ENCODE data around the gene CFLAR.

CFLAR gene

GRCh38 chr2:201090574-201090973 lies 25.4 kb upstream of the CFLAR start:
- TF ChIP-seq CTCF (conservative IDR thresholded peaks at IDR 0.05): no peak
- no peak overlapping the region for H3K27ac ChIP-seq

- TF ChIP-seq CTCF (conservative IDR thresholded peaks at IDR 0.05): no peak
- no peak overlapping the region for H3K27ac ChIP-seq
Observed at GRCh38 chr2:201093573-201093972, 22.4 kb upstream of the CFLAR start.

GRCh38 chr2:201100497-201100896 lies 15.5 kb upstream of the CFLAR start:
- TF ChIP-seq CTCF (conservative IDR thresholded peaks at IDR 0.05): no peak
- no peak overlapping the region for H3K27ac ChIP-seq

- TF ChIP-seq CTCF (conservative IDR thresholded peaks at IDR 0.05): no peak
- H3K27ac ChIP-seq: no peak overlapping the region
Observed at GRCh38 chr2:201105759-201106158, 10.2 kb upstream of the CFLAR start.

GRCh38 chr2:201107624-201108023 lies 8.3 kb upstream of the CFLAR start:
- no peak overlapping the region for H3K27ac ChIP-seq
- no peak for TF ChIP-seq CTCF (conservative IDR thresholded peaks at IDR 0.05)

GRCh38 chr2:201108341-201108740 lies 7.6 kb upstream of the CFLAR start:
- H3K27ac ChIP-seq: no peak overlapping the region
- no peak for TF ChIP-seq CTCF (conservative IDR thresholded peaks at IDR 0.05)

GRCh38 chr2:201109186-201109585 lies 6.8 kb upstream of the CFLAR start:
- no peak for TF ChIP-seq CTCF (conservative IDR thresholded peaks at IDR 0.05)
- H3K27ac ChIP-seq: no peak overlapping the region

- no peak for TF ChIP-seq CTCF (conservative IDR thresholded peaks at IDR 0.05)
- H3K27ac ChIP-seq: no peak overlapping the region
Observed at GRCh38 chr2:201110615-201111014, 5.3 kb upstream of the CFLAR start.
